Thymus (tissue), 11 donors: Measurements from ENCODE around the gene TSPAN4. TPM values are rescaled to one million over a fixed set of nuclear protein-coding genes. Genes with fewer than 3 reads are reported as not detected.

Experiments
- DNase-seq, 9 donors: peaks; one replicate each; pipeline ENCODE4 v3.0.0-alpha.2; 2013; ENCODE audit warnings: low spot score in 9 of 9, low read depth in 6 of 9, missing footprints in 1 of 9
- H3K27ac ChIP-seq, 2 donors: one replicate each; pipeline ENCODE4 v1.5.1; 2013; ENCODE audit warnings: control low read depth in 1 of 2, low read depth in 1 of 2, low read length in 1 of 2, mild to moderate bottlenecking in 1 of 2, moderate library complexity in 1 of 2
- H3K27me3 ChIP-seq, 2 donors: one replicate each; pipeline ENCODE4 v1.5.1; 2013; ENCODE audit warnings: low read length in 1 of 2; ENCODE audit not compliant: control insufficient read depth in 2 of 2, insufficient read depth in 1 of 2
- H3K36me3 ChIP-seq, 2 donors: one replicate each; pipeline ENCODE4 v1.5.1; 2013; ENCODE audit warnings: low read length in 1 of 2, mild to moderate bottlenecking in 1 of 2, moderate library complexity in 1 of 2; ENCODE audit not compliant: control insufficient read depth in 2 of 2, insufficient read depth in 2 of 2
- H3K4me1 ChIP-seq, 2 donors: one replicate each; pipeline ENCODE4 v1.5.1; 2013; ENCODE audit warnings: low read length in 2 of 2; ENCODE audit not compliant: control insufficient read depth in 2 of 2, insufficient read depth in 2 of 2
- H3K4me3 ChIP-seq, 2 donors: one replicate each; pipeline ENCODE4 v1.5.1; 2013; ENCODE audit warnings: low read length in 2 of 2, control low read depth in 1 of 2, mild to moderate bottlenecking in 1 of 2
- H3K9me3 ChIP-seq, 2 donors: one replicate each; pipeline ENCODE4 v1.5.1; 2013; ENCODE audit warnings: low read length in 1 of 2, mild to moderate bottlenecking in 1 of 2; ENCODE audit not compliant: control insufficient read depth in 2 of 2, insufficient read depth in 1 of 2
- WGBS: extraction: QIAGEN DNeasy Blood & Tissue Kit; methylation state at CpG from one replicate; pipeline ENCODE4 v1.1.7; 2013; 5-methylcytosine and 5-hydroxymethylcytosine counted together
- polyA plus RNA-seq: library from polyadenylated mRNA; stranded (reverse); fragments of 200-250 nt; gene quantifications from one replicate; pipeline ENCODE4 v1.2.3, GENCODE V29; 2013
- total RNA-seq: library from RNA; stranded (reverse); fragments of 120-200 nt; gene quantifications from one replicate; pipeline ENCODE4 v1.2.4, GENCODE V29; 2013
- donor health status: healthy.

TSPAN4 gene
- total and polyA plus RNA-seq, 2 donors, result 22.2 to 56.7 TPM

- Histone ChIP-seq H3K27me3 (no peaks in the 10 kb centered on the region), H3K27ac (no peak overlapping the region), H3K4me1 (no peaks in the 10 kb centered on the region), H3K9me3 (peaks cover 0 to 1% of the 10 kb centered on the region in 2 donors), H3K36me3 (peaks cover 0 to 6% of the 10 kb centered on the region in 2 donors), H3K4me3 (no peak overlapping the region)
- no peak for DNase-seq
- WGBS, result 95% methylated on average over 11 of the region's 11 CpGs
These were observed 22.2 kb downstream of the TSPAN4 start for GRCh38 chr11:864898-865297.

DNA sequence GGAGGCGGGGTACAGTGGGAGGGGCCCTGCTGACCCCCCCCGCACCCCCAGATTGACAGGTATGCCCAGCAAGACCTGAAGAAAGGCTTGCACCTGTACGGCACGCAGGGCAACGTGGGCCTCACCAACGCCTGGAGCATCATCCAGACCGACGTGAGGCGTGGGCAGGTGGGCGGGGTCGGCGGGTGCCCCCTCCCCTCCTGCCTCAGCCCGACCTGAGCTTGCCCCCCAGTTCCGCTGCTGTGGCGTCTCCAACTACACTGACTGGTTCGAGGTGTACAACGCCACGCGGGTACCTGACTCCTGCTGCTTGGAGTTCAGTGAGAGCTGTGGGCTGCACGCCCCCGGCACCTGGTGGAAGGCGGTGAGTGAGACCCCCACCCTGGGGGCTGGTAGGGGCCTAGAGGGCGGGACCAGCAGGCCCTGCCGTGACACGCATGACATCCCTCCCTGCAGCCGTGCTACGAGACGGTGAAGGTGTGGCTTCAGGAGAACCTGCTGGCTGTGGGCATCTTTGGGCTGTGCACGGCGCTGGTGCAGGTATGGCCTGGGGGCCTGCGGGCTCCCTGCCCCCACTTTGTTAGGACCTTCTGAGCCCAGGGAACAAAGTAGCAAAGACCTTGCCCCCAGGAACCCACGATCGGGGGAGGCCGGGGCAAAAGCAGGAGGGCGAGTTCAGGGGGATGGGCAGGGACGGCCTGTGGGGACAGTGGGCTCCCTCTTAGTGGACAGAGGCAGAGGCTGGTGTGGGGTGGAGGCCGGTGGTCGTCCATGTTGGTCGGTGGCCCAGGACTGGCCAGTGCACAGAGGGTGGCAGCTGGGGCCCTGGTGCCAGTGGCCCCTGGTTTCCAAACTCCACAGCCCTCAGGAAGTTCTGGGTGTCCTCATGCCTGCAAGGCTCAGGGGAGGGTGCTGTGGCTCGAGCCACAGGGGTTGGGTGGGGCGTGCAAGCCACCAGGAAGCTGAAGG lies 23.1 kb downstream of the TSPAN4 start:
- H3K4me3 ChIP-seq, result no peak overlapping the region
- DNase-seq, result no peak
- H3K27me3 ChIP-seq, result no peaks in the 10 kb centered on the region
- WGBS, result 92% methylated on average over 41 of the region's 41 CpGs
- no peak overlapping the region for H3K27ac ChIP-seq
- peaks cover 0 to 6% of the 10 kb centered on the region in 2 donors for H3K36me3 ChIP-seq
- H3K9me3 ChIP-seq, result peaks cover 0 to 1% of the 10 kb centered on the region in 2 donors
- H3K4me1 ChIP-seq, result no peaks in the 10 kb centered on the region

- no peaks in the 10 kb centered on the region for H3K4me1 ChIP-seq
- no peak overlapping the region for H3K4me3 ChIP-seq
- WGBS, result 97% methylated on average over 14 of the region's 14 CpGs
- H3K9me3 ChIP-seq, result peaks cover 0 to 1% of the 10 kb centered on the region in 2 donors
- no peak overlapping the region for H3K27ac ChIP-seq
- H3K27me3 ChIP-seq, result no peaks in the 10 kb centered on the region
- H3K36me3 ChIP-seq, result peaks cover 0 to 9% of the 10 kb centered on the region in 2 donors
- no peak for DNase-seq
These were observed 23.8 kb downstream of the TSPAN4 start for GRCh38 chr11:866481-866880.

- H3K27ac ChIP-seq, result no peak overlapping the region
- no peak for DNase-seq
- H3K9me3 ChIP-seq, result no peaks in the 10 kb centered on the region
- no peak overlapping the region for H3K4me3 ChIP-seq
- no peaks in the 10 kb centered on the region for H3K4me1 ChIP-seq
- 94% methylated on average over 8 of the region's 8 CpGs for WGBS
- no peaks in the 10 kb centered on the region for H3K27me3 ChIP-seq
- H3K36me3 ChIP-seq, result peaks cover 0 to 11% of the 10 kb centered on the region in 2 donors
These were observed 25.3 kb downstream of the TSPAN4 start for GRCh38 chr11:867856-868358.

- Histone ChIP-seq H3K36me3 (peaks cover 0 to 11% of the 10 kb centered on the region in 2 donors), H3K27ac (no peak overlapping the region), H3K4me3 (no peak overlapping the region), H3K4me1 (no peaks in the 10 kb centered on the region), H3K27me3 (no peaks in the 10 kb centered on the region), H3K9me3 (no peaks in the 10 kb centered on the region)
- WGBS, result 96% methylated on average over 17 of the region's 17 CpGs
- no peak for DNase-seq
These were observed 25.7 kb downstream of the TSPAN4 start for GRCh38 chr11:868394-868793.

DNA sequence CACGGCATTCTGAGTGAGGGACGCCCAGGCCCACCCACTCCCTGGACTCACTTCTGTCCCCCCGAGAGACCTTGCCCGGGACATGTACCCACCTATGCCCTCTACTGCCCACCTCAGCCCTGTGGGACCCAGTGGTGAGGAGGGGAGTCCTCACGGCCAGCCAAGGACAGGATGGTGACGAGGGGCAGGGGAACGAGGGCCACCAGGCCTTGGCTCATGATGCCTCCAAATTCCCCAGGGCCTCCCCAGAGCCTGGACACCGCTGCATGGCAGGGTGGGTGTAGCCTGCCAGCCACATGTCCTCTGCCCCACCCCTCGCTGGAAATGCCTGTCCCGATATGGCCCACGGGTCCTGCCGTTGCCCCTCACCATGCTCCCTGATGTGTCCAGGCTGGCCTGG lies 26.1 kb downstream of the TSPAN4 start:
- WGBS, result 95% methylated on average over 12 of the region's 12 CpGs
- Histone ChIP-seq H3K4me1 (no peaks in the 10 kb centered on the region), H3K27me3 (no peaks in the 10 kb centered on the region), H3K4me3 (no peak overlapping the region), H3K9me3 (no peaks in the 10 kb centered on the region), H3K36me3 (peaks cover 0 to 15% of the 10 kb centered on the region in 2 donors), H3K27ac (no peak overlapping the region)
- DNase-seq, result no peak

DNA sequence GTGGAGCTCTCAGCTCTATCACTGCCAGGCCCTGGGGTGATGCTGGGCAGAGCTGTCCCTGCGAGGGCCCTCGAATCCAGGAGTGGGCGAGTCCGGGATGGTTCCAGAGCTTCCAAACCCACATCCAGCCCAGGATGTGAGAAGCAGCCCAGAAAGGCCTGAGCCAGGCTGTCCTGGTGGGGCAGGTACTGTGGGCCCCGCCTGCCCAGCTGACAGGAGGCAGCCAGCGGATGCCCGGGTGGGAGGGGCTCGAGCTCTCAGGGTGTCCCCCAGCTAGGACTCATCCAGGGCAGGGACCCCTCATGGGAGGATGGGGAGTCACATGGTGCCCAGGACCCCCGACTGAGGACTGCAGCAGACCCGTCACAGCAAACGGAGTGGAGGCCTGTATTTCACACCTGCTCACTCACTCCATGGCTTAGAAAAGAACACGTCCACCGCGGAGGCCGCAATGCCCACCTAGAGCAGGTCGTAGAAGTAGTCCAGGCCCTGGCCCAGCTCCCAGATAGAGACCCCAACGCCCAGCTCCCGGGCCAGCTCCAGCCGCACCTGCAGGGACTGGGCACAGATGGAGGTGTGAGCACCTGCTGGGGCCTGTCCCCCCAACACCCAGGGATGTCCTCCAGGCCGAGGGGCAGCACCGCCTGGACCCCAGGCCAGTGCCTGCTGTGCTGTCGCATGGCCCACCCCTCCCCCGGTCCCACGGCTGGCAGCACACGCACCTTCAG lies 26.9 kb downstream of the TSPAN4 start:
- Histone ChIP-seq H3K36me3 (peaks cover 2 to 18% of the 10 kb centered on the region in 2 donors), H3K27ac (no peak overlapping the region), H3K27me3 (no peaks in the 10 kb centered on the region), H3K9me3 (no peaks in the 10 kb centered on the region), H3K4me1 (no peaks in the 10 kb centered on the region), H3K4me3 (no peak overlapping the region)
- 96% methylated on average over 25 of the region's 25 CpGs for WGBS
- no peak for DNase-seq

- H3K27me3 ChIP-seq, result no peaks in the 10 kb centered on the region
- H3K4me1 ChIP-seq, result no peaks in the 10 kb centered on the region
- H3K27ac ChIP-seq, result no peak overlapping the region
- H3K9me3 ChIP-seq, result no peaks in the 10 kb centered on the region
- H3K36me3 ChIP-seq, result peaks cover 6 to 23% of the 10 kb centered on the region in 2 donors
- 96% methylated on average over 8 of the region's 8 CpGs for WGBS
- H3K4me3 ChIP-seq, result no peak overlapping the region
- no peak for DNase-seq
These were observed 27.4 kb downstream of the TSPAN4 start for GRCh38 chr11:870127-870413.

- 97% methylated on average over 8 of the region's 8 CpGs for WGBS
- peaks cover 8 to 23% of the 10 kb centered on the region in 2 donors for H3K36me3 ChIP-seq
- H3K27ac ChIP-seq, result no peak overlapping the region
These were observed 27.8 kb downstream of the TSPAN4 start for GRCh38 chr11:870418-870817.

More at GRCh38 chr11:870418-870817, 27.8 kb downstream of the TSPAN4 start:
- no peaks in the 10 kb centered on the region for H3K4me1 ChIP-seq
- no peaks in the 10 kb centered on the region for H3K27me3 ChIP-seq
- no peak for DNase-seq
- no peak overlapping the region for H3K4me3 ChIP-seq
- no peaks in the 10 kb centered on the region for H3K9me3 ChIP-seq
